ENCODE results near the gene EEF1AKMT1. TPM values are rescaled to one million over a fixed set of nuclear protein-coding genes. Genes with fewer than 3 reads are reported as not detected.
A peak's percentile ranks its signal among the peaks of the same experiment; 100 is the strongest.

The EEF1AKMT1 gene
- total and polyA plus RNA-seq, 10 of the 15 experiments (the other 5 are each of a cell fraction or from before 2014, with no cell fraction given) = 7.9 to 44.5 (median 11.0) TPM

DNA sequence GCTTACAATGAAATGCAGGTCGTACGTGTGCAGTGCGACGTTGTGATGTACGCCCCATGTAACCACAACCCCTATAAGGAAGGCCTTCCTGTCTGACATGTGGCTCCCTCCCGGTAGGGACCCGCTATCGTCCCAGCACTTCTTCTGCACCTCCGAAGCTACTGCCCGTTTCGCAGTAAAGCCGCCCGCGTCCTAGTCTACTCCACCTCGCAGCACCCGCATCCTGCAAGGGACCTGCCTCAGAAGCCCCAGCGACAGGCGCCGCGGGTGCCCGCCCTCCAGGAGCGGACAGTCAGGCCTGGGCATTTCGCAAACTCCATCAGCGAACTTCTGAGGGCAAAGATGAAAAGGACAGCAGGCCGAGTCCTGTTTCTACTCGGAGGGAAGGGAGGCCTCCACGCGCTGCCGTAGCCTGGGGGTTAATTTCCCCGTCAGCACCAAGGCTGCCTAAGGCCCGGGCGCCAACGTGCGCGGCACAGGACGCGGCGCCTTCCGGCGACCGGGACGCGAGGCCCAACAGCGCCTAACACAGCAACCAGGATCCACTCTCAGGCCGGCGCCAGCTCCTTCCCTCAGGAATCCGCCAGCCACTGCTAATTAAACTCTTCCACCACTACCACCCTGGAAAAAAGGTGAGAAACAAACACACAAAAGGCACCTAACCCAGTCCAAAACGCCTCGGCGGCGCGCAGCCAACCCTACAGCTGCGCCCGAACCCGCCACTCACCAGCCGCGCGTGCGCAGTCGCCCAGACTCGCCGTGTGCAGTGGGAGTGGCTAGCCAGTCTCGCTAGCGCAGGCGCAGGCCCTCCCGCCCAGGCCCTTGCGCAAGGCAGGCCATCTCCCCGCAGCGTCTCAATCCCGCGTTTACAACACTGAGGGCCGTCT, at the start of gene EEF1AKMT1 (continued):
- TF ChIP-seq, protein P1, sequence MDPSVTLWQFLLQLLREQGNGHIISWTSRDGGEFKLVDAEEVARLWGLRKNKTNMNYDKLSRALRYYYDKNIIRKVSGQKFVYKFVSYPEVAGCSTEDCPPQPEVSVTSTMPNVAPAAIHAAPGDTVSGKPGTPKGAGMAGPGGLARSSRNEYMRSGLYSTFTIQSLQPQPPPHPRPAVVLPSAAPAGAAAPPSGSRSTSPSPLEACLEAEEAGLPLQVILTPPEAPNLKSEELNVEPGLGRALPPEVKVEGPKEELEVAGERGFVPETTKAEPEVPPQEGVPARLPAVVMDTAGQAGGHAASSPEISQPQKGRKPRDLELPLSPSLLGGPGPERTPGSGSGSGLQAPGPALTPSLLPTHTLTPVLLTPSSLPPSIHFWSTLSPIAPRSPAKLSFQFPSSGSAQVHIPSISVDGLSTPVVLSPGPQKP (IDR thresholded peaks at IDR 0.05; ENCODE audit: low read depth, low read length) = peak; percentile 99
- TF ChIP-seq, protein P2, sequence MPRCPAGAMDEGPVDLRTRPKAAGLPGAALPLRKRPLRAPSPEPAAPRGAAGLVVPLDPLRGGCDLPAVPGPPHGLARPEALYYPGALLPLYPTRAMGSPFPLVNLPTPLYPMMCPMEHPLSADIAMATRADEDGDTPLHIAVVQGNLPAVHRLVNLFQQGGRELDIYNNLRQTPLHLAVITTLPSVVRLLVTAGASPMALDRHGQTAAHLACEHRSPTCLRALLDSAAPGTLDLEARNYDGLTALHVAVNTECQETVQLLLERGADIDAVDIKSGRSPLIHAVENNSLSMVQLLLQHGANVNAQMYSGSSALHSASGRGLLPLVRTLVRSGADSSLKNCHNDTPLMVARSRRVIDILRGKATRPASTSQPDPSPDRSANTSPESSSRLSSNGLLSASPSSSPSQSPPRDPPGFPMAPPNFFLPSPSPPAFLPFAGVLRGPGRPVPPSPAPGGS (IDR thresholded peaks at IDR 0.05; ENCODE audit: borderline replicate concordance, insufficient read depth, low read depth, low read length, poor library complexity, severe bottlenecking) = peak; percentile 71
- TF ChIP-seq, protein P3, sequence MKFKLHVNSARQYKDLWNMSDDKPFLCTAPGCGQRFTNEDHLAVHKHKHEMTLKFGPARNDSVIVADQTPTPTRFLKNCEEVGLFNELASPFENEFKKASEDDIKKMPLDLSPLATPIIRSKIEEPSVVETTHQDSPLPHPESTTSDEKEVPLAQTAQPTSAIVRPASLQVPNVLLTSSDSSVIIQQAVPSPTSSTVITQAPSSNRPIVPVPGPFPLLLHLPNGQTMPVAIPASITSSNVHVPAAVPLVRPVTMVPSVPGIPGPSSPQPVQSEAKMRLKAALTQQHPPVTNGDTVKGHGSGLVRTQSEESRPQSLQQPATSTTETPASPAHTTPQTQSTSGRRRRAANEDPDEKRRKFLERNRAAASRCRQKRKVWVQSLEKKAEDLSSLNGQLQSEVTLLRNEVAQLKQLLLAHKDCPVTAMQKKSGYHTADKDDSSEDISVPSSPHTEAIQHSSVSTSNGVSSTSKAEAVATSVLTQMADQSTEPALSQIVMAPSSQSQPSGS (IDR thresholded peaks at IDR 0.05; ENCODE audit: low read length) = no peak
- TF ChIP-seq, protein P4, sequence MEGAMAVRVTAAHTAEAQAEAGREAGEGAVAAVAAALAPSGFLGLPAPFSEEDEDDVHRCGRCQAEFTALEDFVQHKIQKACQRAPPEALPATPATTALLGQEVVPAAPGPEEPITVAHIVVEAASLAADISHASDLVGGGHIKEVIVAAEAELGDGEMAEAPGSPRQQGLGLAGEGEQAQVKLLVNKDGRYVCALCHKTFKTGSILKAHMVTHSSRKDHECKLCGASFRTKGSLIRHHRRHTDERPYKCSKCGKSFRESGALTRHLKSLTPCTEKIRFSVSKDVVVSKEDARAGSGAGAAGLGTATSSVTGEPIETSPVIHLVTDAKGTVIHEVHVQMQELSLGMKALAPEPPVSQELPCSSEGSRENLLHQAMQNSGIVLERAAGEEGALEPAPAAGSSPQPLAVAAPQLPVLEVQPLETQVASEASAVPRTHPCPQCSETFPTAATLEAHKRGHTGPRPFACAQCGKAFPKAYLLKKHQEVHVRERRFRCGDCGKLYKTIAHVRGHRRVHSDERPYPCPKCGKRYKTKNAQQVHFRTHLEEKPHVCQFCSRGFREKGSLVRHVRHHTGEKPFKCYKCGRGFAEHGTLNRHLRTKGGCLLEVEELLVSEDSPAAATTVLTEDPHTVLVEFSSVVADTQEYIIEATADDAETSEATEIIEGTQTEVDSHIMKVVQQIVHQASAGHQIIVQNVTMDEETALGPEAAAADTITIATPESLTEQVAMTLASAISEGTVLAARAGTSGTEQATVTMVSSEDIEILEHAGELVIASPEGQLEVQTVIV (IDR thresholded peaks at IDR 0.05; ENCODE audit: borderline replicate concordance, partially characterized antibody) = no peak
- TF ChIP-seq POU2F2 (IDR thresholded peaks at IDR 0.05; ENCODE audit: borderline replicate concordance, low read depth, low read length) (peak; percentile 28; the same call in 2 of the 3 replicates), RAD51 (IDR thresholded peaks at IDR 0.05) (no peak), MYC (IDR thresholded peaks at IDR 0.05; ENCODE audit: insufficient read depth, insufficient read length, insufficient replicate concordance, low read length, severe bottlenecking) (peak; percentile 32), HDAC2 (IDR thresholded peaks at IDR 0.05) (no peak), SUPT20H (IDR thresholded peaks at IDR 0.05; ENCODE audit: borderline replicate concordance, control insufficient read depth, low read depth, low read length) (no peak), BHLHE40 (IDR thresholded peaks at IDR 0.05; ENCODE audit: borderline replicate concordance in 1 of 2, low read depth in 2 of 2, low read length in 1 of 2) (peak in 1 of 2 experiments; percentile 48; a peak in 2 of 4 replicates), SMAD5 (IDR thresholded peaks at IDR 0.05; ENCODE audit: low read depth) (peak; percentile 76; the same call in 1 of the 2 replicates), MXI1 (IDR thresholded peaks at IDR 0.05; ENCODE audit: low read depth, low read length) (0 out of 2 replicates have a peak, but pooled peaks have one; percentile 61), STAT3 (IDR thresholded peaks at IDR 0.05; ENCODE audit: low read depth, low read length) (no peak), POLR2A (IDR thresholded peaks at IDR 0.05; ENCODE audit: low read depth, low read length) (peak; percentile 85), NFYB (IDR thresholded peaks at IDR 0.05; ENCODE audit: insufficient read depth, low read depth, low read length) (no peak), NR2C1 (IDR thresholded peaks at IDR 0.05) (no peak), DPF2 (IDR thresholded peaks at IDR 0.05) (0 out of 2 replicates have a peak, but pooled peaks have one; percentile 54)
- TF ChIP-seq, protein P5, sequence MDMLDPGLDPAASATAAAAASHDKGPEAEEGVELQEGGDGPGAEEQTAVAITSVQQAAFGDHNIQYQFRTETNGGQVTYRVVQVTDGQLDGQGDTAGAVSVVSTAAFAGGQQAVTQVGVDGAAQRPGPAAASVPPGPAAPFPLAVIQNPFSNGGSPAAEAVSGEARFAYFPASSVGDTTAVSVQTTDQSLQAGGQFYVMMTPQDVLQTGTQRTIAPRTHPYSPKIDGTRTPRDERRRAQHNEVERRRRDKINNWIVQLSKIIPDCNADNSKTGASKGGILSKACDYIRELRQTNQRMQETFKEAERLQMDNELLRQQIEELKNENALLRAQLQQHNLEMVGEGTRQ (IDR thresholded peaks at IDR 0.05; ENCODE audit: borderline replicate concordance, low read depth, low read length) = no peak
- TF ChIP-seq, protein P6, sequence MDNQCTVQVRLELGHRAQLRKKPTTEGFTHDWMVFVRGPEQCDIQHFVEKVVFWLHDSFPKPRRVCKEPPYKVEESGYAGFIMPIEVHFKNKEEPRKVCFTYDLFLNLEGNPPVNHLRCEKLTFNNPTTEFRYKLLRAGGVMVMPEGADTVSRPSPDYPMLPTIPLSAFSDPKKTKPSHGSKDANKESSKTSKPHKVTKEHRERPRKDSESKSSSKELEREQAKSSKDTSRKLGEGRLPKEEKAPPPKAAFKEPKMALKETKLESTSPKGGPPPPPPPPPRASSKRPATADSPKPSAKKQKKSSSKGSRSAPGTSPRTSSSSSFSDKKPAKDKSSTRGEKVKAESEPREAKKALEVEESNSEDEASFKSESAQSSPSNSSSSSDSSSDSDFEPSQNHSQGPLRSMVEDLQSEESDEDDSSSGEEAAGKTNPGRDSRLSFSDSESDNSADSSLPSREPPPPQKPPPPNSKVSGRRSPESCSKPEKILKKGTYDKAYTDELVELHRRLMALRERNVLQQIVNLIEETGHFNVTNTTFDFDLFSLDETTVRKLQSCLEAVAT (IDR thresholded peaks at IDR 0.05) = peak; percentile 16; the same call in 1 of the 2 replicates

Data from GM12878 (cell line).